Hepatocyte (in vitro differentiated cells): ENCODE results near the gene PGGT1B. TPM values are rescaled to one million over a fixed set of nuclear protein-coding genes. Genes with fewer than 3 reads are reported as not detected.
"Not testable (repeated sequence)": the region's sequence is repeated elsewhere in the genome, so short reads cannot be mapped to it uniquely, and the experiment has no call there.

Experiments
- DNase-seq: peaks from one replicate; pipeline ENCODE4 v3.0.0-alpha.2; 2016; ENCODE audit warnings: low spot score
- H2AFZ ChIP-seq: fragments of 200-600 bp; sonication (generic); 2 replicates; pipeline ENCODE4 v1.6.0; 2016; ENCODE audit warnings: antibody characterized with exemption, mild to moderate bottlenecking
- H3K27ac ChIP-seq: fragments of 200-600 bp; sonication (generic); 2 replicates; pipeline ENCODE4 v1.5.1; 2016; ENCODE audit warnings: mild to moderate bottlenecking
- H3K27me3 ChIP-seq: fragments of 200-600 bp; sonication (generic); 2 replicates; pipeline ENCODE4 v1.6.1; 2016
- H3K36me3 ChIP-seq: fragments of 200-600 bp; sonication (generic); replicated peaks from 2 replicates; pipeline ENCODE4 v1.5.1; 2016; ENCODE audit warnings: low read depth; ENCODE audit not compliant: insufficient read depth
- H3K4me1 ChIP-seq: fragments of 200-600 bp; sonication (generic); 2 replicates; pipeline ENCODE4 v1.5.1; 2016; ENCODE audit warnings: mild to moderate bottlenecking, moderate library complexity; ENCODE audit not compliant: insufficient read depth
- H3K4me2 ChIP-seq: fragments of 200-600 bp; sonication (generic); 2 replicates; pipeline ENCODE4 v1.6.0; 2016
- H3K4me3 ChIP-seq: fragments of 200-600 bp; sonication (generic); 2 replicates; pipeline ENCODE4 v1.5.1; 2016; ENCODE audit warnings: mild to moderate bottlenecking
- H3K79me2 ChIP-seq: fragments of 200-600 bp; sonication (generic); 2 replicates; pipeline ENCODE4 v1.6.0; 2017; ENCODE audit warnings: mild to moderate bottlenecking
- H3K9me2 ChIP-seq: fragments of 200-600 bp; sonication (generic); replicated peaks from 2 replicates; pipeline ENCODE4 v1.6.0; 2017; ENCODE audit warnings: mild to moderate bottlenecking; ENCODE audit not compliant: insufficient read depth
- H3K9me3 ChIP-seq: fragments of 200-600 bp; sonication (generic); 2 replicates; pipeline ENCODE4 v1.5.1; 2016; ENCODE audit warnings: low read depth, mild to moderate bottlenecking
- H4K20me1 ChIP-seq: fragments of 200-600 bp; sonication (generic); 2 replicates; pipeline ENCODE4 v1.6.0; 2016; ENCODE audit warnings: mild to moderate bottlenecking; ENCODE audit not compliant: insufficient read depth, poor library complexity, severe bottlenecking
- EZH2 ChIP-seq: fragments of 200-600 bp; sonication (generic); IDR thresholded peaks from 2 replicates; pipeline ENCODE4 v1.6.1; 2016; ENCODE audit warnings: antibody characterized with exemption, mild to moderate bottlenecking, borderline replicate concordance
- EZH2phosphoT487 ChIP-seq: fragments of 200-600 bp; sonication (generic); IDR thresholded peaks from one replicate; pipeline ENCODE4 v1.6.1; 2018; ENCODE audit warnings: antibody characterized with exemption, mild to moderate bottlenecking, low read depth, moderate library complexity; ENCODE audit not compliant: unreplicated experiment, severe bottlenecking
- WGBS: methylation state at CpG from one replicate; pipeline ENCODE4 v1.1.6; 2016; ENCODE audit warnings: low lambda C conversion rate; ENCODE audit errors: missing lambda C conversion rate; 5-methylcytosine and 5-hydroxymethylcytosine counted together
- polyA plus RNA-seq: library from polyadenylated mRNA; unstranded; fragments of >200 nt; fragmentation: Nextera tagmentation; extraction: Ambion mirVana; gene quantifications from 2 replicates; pipeline ENCODE4 v1.2.1, GENCODE V29; 2016
- total RNA-seq: library from RNA; depleted of rRNA; stranded (reverse); fragments of >200 nt; gene quantifications from 2 replicates; pipeline ENCODE4 v1.2.3, GENCODE V29; 2014
- TF ChIP-seq, protein P1 (sequence below): fragments of 200-600 bp; sonication (generic); IDR thresholded peaks from 2 replicates; pipeline ENCODE4 v1.5.1; 2016; ENCODE audit warnings: antibody characterized with exemption, mild to moderate bottlenecking; ENCODE audit not compliant: poor library complexity

PGGT1B gene
- total and polyA plus RNA-seq, 2 experiments from 2014 or later: 4.3 to 14.1 TPM

GRCh38 chr5:115260248-115260647 lies 2.4 kb downstream of the PGGT1B start:
- peaks cover 69% of the 10 kb centered on the region for H3K79me2 ChIP-seq
- H3K27me3 ChIP-seq: no peaks in the 10 kb centered on the region
- no peaks in the 10 kb centered on the region for H3K9me2 ChIP-seq
- 90% methylated on average over 2 of the region's 2 CpGs for WGBS
- peak overlapping the region; percentile 91 for H3K4me2 ChIP-seq
- H3K9me3 ChIP-seq: no peaks in the 10 kb centered on the region
- no peak overlapping the region for H2AFZ ChIP-seq
- no peak for TF ChIP-seq EZH2
- TF ChIP-seq EZH2phosphoT487: no peak
- TF ChIP-seq, protein P1, sequence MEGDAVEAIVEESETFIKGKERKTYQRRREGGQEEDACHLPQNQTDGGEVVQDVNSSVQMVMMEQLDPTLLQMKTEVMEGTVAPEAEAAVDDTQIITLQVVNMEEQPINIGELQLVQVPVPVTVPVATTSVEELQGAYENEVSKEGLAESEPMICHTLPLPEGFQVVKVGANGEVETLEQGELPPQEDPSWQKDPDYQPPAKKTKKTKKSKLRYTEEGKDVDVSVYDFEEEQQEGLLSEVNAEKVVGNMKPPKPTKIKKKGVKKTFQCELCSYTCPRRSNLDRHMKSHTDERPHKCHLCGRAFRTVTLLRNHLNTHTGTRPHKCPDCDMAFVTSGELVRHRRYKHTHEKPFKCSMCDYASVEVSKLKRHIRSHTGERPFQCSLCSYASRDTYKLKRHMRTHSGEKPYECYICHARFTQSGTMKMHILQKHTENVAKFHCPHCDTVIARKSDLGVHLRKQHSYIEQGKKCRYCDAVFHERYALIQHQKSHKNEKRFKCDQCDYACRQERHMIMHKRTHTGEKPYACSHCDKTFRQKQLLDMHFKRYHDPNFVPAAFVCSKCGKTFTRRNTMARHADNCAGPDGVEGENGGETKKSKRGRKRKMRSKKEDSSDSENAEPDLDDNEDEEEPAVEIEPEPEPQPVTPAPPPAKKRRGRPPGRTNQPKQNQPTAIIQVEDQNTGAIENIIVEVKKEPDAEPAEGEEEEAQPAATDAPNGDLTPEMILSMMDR: no peak
- peaks cover 27% of the 10 kb centered on the region for H4K20me1 ChIP-seq
- H3K36me3 ChIP-seq: no peaks in the 10 kb centered on the region
- H3K4me1 ChIP-seq: peaks cover 8% of the 10 kb centered on the region
- no peak for DNase-seq
- no peak overlapping the region for H3K27ac ChIP-seq
- H3K4me3 ChIP-seq: no peak overlapping the region

GRCh38 chr5:115257981-115258380 lies 4.7 kb downstream of the PGGT1B start:
- TF ChIP-seq, protein P1: no peak
- TF ChIP-seq EZH2 (no peak), EZH2phosphoT487 (no peak)
- no peak for DNase-seq
- Histone ChIP-seq H2AFZ (no peak overlapping the region), H4K20me1 (peaks cover 39% of the 10 kb centered on the region), H3K9me3 (no peaks in the 10 kb centered on the region), H3K4me3 (no peak overlapping the region), H3K27me3 (no peaks in the 10 kb centered on the region), H3K4me1 (peaks cover 13% of the 10 kb centered on the region), H3K36me3 (no peaks in the 10 kb centered on the region), H3K79me2 (peaks cover 92% of the 10 kb centered on the region), H3K4me2 (no peak overlapping the region), H3K9me2 (no peaks in the 10 kb centered on the region), H3K27ac (no peak overlapping the region)

DNA sequence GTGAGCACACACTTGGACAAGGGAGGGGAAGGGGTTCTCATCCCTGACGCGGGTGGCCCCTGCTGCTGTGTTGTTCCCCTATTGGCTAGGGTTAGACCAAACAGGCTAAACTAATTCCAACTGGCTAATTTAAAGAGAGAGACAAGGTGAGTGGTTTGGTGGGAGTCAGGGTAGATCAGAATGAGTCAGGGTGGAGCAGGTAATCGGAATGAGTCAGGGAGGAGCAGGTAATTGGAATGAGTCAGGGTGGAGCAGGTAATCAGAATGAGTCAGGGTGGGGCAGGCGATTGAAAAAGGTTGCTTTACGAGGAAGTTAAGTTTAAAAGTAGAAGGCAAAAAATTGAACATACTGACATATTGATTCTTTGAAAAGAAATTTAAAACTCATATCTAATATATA lies 13.3 kb downstream of the PGGT1B start:
- H3K9me2 ChIP-seq, H2AFZ ChIP-seq, H3K36me3 ChIP-seq, H3K9me3 ChIP-seq, H3K4me2 ChIP-seq, H3K27me3 ChIP-seq, H3K27ac ChIP-seq, DNase-seq, H3K4me3 ChIP-seq, H4K20me1 ChIP-seq, H3K4me1 ChIP-seq: not testable (repeated sequence)
- H3K79me2 ChIP-seq: peaks cover 45% of the 10 kb centered on the region
- WGBS: 78% methylated on average over 5 of the region's 5 CpGs

GRCh38 chr5:115246361-115246991 lies 16.2 kb downstream of the PGGT1B start:
- Histone ChIP-seq H3K9me3 (no peaks in the 10 kb centered on the region), H3K4me2 (no peak overlapping the region), H3K4me1 (no peaks in the 10 kb centered on the region), H3K79me2 (peaks cover 16% of the 10 kb centered on the region), H3K36me3 (no peaks in the 10 kb centered on the region), H4K20me1 (no peaks in the 10 kb centered on the region), H3K27me3 (no peaks in the 10 kb centered on the region), H2AFZ (no peak overlapping the region), H3K4me3 (no peak overlapping the region), H3K9me2 (no peaks in the 10 kb centered on the region), H3K27ac (no peak overlapping the region)
- no peak for TF ChIP-seq EZH2phosphoT487
- TF ChIP-seq, protein P1: peak; percentile 70
- DNase-seq: peak; percentile 40
- 36% methylated on average over 3 of the region's 3 CpGs for WGBS
